Measurements from ENCODE around the gene CHID1.

- TF ChIP-seq, protein P1, sequence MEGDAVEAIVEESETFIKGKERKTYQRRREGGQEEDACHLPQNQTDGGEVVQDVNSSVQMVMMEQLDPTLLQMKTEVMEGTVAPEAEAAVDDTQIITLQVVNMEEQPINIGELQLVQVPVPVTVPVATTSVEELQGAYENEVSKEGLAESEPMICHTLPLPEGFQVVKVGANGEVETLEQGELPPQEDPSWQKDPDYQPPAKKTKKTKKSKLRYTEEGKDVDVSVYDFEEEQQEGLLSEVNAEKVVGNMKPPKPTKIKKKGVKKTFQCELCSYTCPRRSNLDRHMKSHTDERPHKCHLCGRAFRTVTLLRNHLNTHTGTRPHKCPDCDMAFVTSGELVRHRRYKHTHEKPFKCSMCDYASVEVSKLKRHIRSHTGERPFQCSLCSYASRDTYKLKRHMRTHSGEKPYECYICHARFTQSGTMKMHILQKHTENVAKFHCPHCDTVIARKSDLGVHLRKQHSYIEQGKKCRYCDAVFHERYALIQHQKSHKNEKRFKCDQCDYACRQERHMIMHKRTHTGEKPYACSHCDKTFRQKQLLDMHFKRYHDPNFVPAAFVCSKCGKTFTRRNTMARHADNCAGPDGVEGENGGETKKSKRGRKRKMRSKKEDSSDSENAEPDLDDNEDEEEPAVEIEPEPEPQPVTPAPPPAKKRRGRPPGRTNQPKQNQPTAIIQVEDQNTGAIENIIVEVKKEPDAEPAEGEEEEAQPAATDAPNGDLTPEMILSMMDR (IDR thresholded peaks at IDR 0.05) = no peak
- no peak for TF ChIP-seq POLR2A (IDR thresholded peaks at IDR 0.05)
These were observed 42.1 kb upstream of the CHID1 start for GRCh38 chr11:952406-953385.

All from stomach (tissue), 4 donors.